NK-92 (cell line): ENCODE measurements around the gene ITPKB.
"Not testable (repeated sequence)": the region's sequence is repeated elsewhere in the genome, so short reads cannot be mapped to it uniquely, and the experiment has no call there.

ENCODE experiments used
- DNase-seq: peaks from one replicate; lab custom pipeline; 2025; ENCODE audit not compliant: unreplicated experiment; lab: John Stamatoyannopoulos, UW

Gene ITPKB

GRCh38 chr1:226738995-226739695 lies at the start of gene ITPKB:
Gene ITPKB (minus strand): TSS chr1:226739282. CDS start chr1:226737458, 1,824 bp downstream.
- no peak for DNase-seq

- DNase-seq, result no peak
Measured at GRCh38 chr1:226787638-226788037, 48.6 kb upstream of the ITPKB start.

GRCh38 chr1:226787071-226787470 lies 48.0 kb upstream of the ITPKB start:
- DNase-seq, result no peak

GRCh38 chr1:226786550-226786949 lies 47.5 kb upstream of the ITPKB start:
- no peak for DNase-seq

- DNase-seq, result no peak
Measured at GRCh38 chr1:226785805-226786204, 46.7 kb upstream of the ITPKB start.

- DNase-seq, result no peak
Measured at GRCh38 chr1:226784081-226785049, 45.3 kb upstream of the ITPKB start.

GRCh38 chr1:226782845-226783601 lies 43.9 kb upstream of the ITPKB start:
- DNase-seq, result no peak

- DNase-seq, result no peak
Measured at GRCh38 chr1:226781937-226782609, 43.0 kb upstream of the ITPKB start.

- no peak for DNase-seq
Measured at GRCh38 chr1:226779561-226779960, 40.5 kb upstream of the ITPKB start.

GRCh38 chr1:226778657-226779058 lies 39.6 kb upstream of the ITPKB start:
- DNase-seq, result no peak

GRCh38 chr1:226776975-226777374 lies 37.9 kb upstream of the ITPKB start:
- DNase-seq, result no peak

GRCh38 chr1:226776066-226776465 lies 37.0 kb upstream of the ITPKB start:
- DNase-seq, result no peak

GRCh38 chr1:226772446-226773139 lies 33.5 kb upstream of the ITPKB start:
- no peak for DNase-seq

- DNase-seq, result not testable (repeated sequence)
Measured at GRCh38 chr1:226767170-226767569, 28.1 kb upstream of the ITPKB start.

GRCh38 chr1:226766565-226766964 lies 27.5 kb upstream of the ITPKB start:
- DNase-seq, result no peak

GRCh38 chr1:226764533-226764932 lies 25.5 kb upstream of the ITPKB start:
- DNase-seq, result no peak

GRCh38 chr1:226763905-226764264 lies 24.8 kb upstream of the ITPKB start:
- no peak for DNase-seq

- DNase-seq, result no peak
Measured at GRCh38 chr1:226762988-226763904, 24.2 kb upstream of the ITPKB start.

- DNase-seq, result no peak
Measured at GRCh38 chr1:226762055-226762454, 23.0 kb upstream of the ITPKB start.
